Measurements from ENCODE around the gene FGA. TPM values are rescaled to one million over a fixed set of nuclear protein-coding genes. Genes with fewer than 3 reads are reported as not detected.
A peak's percentile ranks its signal among the peaks of the same experiment; 100 is the strongest.

FGA gene
- polyA plus RNA-seq, 1 donor (not counting 4 experiments of a cell fraction or from before 2014, with no cell fraction given), result not detected

DNA sequence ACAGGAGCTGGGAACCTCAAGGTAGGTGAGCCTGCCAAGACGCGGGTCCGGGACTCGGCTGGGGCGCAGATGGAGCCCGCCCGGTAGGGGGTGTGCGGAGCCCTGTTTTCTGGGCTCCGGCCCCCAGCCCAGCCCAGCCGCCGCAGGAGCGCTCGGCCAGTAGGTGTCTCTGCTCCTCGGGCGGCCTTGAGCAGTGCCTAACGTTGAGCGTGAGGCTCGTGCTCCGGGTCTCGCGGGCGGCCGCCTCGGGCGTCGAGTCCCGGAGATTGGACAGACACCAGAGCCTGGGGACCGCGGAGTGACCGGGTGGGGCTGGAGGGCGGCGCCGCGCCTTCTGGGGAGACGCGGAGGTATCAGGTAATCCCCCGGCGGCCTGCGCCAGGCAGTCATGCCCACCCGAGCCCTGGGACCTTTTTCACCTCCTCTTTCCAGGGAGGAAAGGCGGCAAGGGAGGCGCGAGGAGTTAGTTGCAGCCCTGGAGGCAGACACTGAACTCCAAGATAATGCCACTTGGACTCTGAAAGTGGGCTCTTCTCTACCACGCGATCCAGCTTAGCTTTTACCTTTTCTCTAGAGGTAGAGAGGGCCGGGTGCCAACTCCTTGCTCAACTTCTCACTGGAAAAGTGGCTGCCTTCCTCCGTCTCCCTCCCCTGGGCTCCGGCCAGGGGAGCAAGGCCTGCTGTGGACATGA is 36.4 kb upstream of the FGA start:
- H3K4me3 ChIP-seq (ENCODE audit: control insufficient read depth in 2 of 3, extremely low read depth in 1 of 3, insufficient read depth in 2 of 3, low read depth in 1 of 3, low read length in 3 of 3), result peak overlapping the region; percentile 31 to 49 (median 41)
- no peak for TF ChIP-seq EZH2 (IDR thresholded peaks at IDR 0.05; ENCODE audit: low read length)
- TF ChIP-seq, protein P1, sequence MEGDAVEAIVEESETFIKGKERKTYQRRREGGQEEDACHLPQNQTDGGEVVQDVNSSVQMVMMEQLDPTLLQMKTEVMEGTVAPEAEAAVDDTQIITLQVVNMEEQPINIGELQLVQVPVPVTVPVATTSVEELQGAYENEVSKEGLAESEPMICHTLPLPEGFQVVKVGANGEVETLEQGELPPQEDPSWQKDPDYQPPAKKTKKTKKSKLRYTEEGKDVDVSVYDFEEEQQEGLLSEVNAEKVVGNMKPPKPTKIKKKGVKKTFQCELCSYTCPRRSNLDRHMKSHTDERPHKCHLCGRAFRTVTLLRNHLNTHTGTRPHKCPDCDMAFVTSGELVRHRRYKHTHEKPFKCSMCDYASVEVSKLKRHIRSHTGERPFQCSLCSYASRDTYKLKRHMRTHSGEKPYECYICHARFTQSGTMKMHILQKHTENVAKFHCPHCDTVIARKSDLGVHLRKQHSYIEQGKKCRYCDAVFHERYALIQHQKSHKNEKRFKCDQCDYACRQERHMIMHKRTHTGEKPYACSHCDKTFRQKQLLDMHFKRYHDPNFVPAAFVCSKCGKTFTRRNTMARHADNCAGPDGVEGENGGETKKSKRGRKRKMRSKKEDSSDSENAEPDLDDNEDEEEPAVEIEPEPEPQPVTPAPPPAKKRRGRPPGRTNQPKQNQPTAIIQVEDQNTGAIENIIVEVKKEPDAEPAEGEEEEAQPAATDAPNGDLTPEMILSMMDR (optimal IDR thresholded peaks at IDR 0.05 in 1 of 3, IDR thresholded peaks at IDR 0.05 in 1 of 3, conservative IDR thresholded peaks at IDR 0.05 in 1 of 3; ENCODE audit: extremely low read depth in 1 of 3, insufficient read depth in 2 of 3, low read length in 3 of 3), result peak; percentile 63 to 92 (median 79)
- no peak for DNase-seq (ENCODE audit: low read depth, low spot score)
- H4K20me1 ChIP-seq (ENCODE audit: control insufficient read depth, extremely low read depth, insufficient read depth, low read length), result no peaks in the 10 kb centered on the region
- H3K79me2 ChIP-seq (ENCODE audit: control insufficient read depth, insufficient read depth, low read length), result no peaks in the 10 kb centered on the region
- peak overlapping the region; percentile 86 for H2AFZ ChIP-seq (ENCODE audit: control insufficient read depth, low read length)
- no peak for FAIRE-seq
- no peaks in the 10 kb centered on the region for H3K27me3 ChIP-seq (ENCODE audit: control insufficient read depth, extremely low read depth, insufficient read depth, low read length)
- dilution Hi-C loops (cut with MboI; ENCODE audit: extremely low pct_ligation_motif_present, low sequenced_read_pairs), result no loop called here
- H3K27ac ChIP-seq (ENCODE audit: control insufficient read depth, insufficient read depth, low read length), result no peak overlapping the region
- peaks cover 5% of the 10 kb centered on the region for H3K4me1 ChIP-seq (ENCODE audit: control insufficient read depth, extremely low read depth, insufficient read depth, low read length)
- no peaks in the 10 kb centered on the region for H3K36me3 ChIP-seq (ENCODE audit: control insufficient read depth in 2 of 2, extremely low read depth in 1 of 2, insufficient read depth in 2 of 2, low read length in 2 of 2)
- H3K4me2 ChIP-seq (ENCODE audit: control insufficient read depth, extremely low read depth, insufficient read depth, low read depth, low read length), result peak overlapping the region; percentile 74
- H3K9me1 ChIP-seq (ENCODE audit: control insufficient read depth, extremely low read depth, insufficient read depth, low read length), result no peaks in the 10 kb centered on the region
- peak overlapping the region; percentile 42 for H3K9ac ChIP-seq (ENCODE audit: control insufficient read depth, extremely low read depth, insufficient read depth, low read length)
- H3K9me3 ChIP-seq (ENCODE audit: control insufficient read depth, low read depth, low read length), result no peaks in the 10 kb centered on the region

DNA sequence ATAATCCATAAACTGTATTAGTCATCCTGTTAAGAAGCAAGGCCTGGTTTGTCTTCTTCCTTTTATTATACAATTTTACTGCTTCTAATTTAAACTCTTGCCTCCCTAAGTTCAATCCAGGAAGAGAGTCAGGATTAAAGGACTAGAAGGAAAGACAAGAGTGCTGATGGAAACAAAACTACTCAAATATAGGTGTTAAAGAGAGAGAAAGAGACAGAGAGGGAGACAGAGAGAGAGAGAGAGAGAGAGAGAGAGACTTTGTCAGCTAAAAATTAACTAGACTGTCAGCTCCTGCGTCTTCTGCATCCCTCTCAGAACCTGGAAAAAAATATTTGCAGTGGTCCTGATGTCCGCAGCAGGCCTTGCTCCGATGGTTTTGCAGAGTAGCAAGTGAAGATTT is 35.4 kb upstream of the FGA start:
- H2AFZ ChIP-seq (ENCODE audit: control insufficient read depth, low read length), result no peak overlapping the region
- dilution Hi-C loops (cut with MboI; ENCODE audit: extremely low pct_ligation_motif_present, low sequenced_read_pairs), result no loop called here
- no peak for DNase-seq (ENCODE audit: low read depth, low spot score)

More for the DNA sequence above, 35.4 kb upstream of the FGA start:
- Histone ChIP-seq H3K27me3 (ENCODE audit: control insufficient read depth, extremely low read depth, insufficient read depth, low read length) (no peaks in the 10 kb centered on the region), H3K4me3 (ENCODE audit: control insufficient read depth in 2 of 3, extremely low read depth in 1 of 3, insufficient read depth in 2 of 3, low read depth in 1 of 3, low read length in 3 of 3) (no peak overlapping the region), H3K4me1 (ENCODE audit: control insufficient read depth, extremely low read depth, insufficient read depth, low read length) (peaks cover 5% of the 10 kb centered on the region), H3K27ac (ENCODE audit: control insufficient read depth, insufficient read depth, low read length) (no peak overlapping the region), H3K79me2 (ENCODE audit: control insufficient read depth, insufficient read depth, low read length) (no peaks in the 10 kb centered on the region), H3K36me3 (ENCODE audit: control insufficient read depth in 2 of 2, extremely low read depth in 1 of 2, insufficient read depth in 2 of 2, low read length in 2 of 2) (no peaks in the 10 kb centered on the region), H4K20me1 (ENCODE audit: control insufficient read depth, extremely low read depth, insufficient read depth, low read length) (no peaks in the 10 kb centered on the region), H3K9ac (ENCODE audit: control insufficient read depth, extremely low read depth, insufficient read depth, low read length) (no peak overlapping the region), H3K4me2 (ENCODE audit: control insufficient read depth, extremely low read depth, insufficient read depth, low read depth, low read length) (no peak overlapping the region), H3K9me3 (ENCODE audit: control insufficient read depth, low read depth, low read length) (no peaks in the 10 kb centered on the region), H3K9me1 (ENCODE audit: control insufficient read depth, extremely low read depth, insufficient read depth, low read length) (no peaks in the 10 kb centered on the region)
- TF ChIP-seq EZH2 (IDR thresholded peaks at IDR 0.05; ENCODE audit: low read length), result no peak
- TF ChIP-seq, protein P1 (optimal IDR thresholded peaks at IDR 0.05 in 1 of 3, IDR thresholded peaks at IDR 0.05 in 1 of 3, conservative IDR thresholded peaks at IDR 0.05 in 1 of 3; ENCODE audit: extremely low read depth in 1 of 3, insufficient read depth in 2 of 3, low read length in 3 of 3), result no peak
- no peak for FAIRE-seq

Measured in keratinocyte (primary cell).